GM12875 (cell line): ENCODE measurements around the gene DESI1.
"Not testable (repeated sequence)": the region's sequence is repeated elsewhere in the genome, so short reads cannot be mapped to it uniquely, and the experiment has no call there.

Source experiments
- H3K4me3 ChIP-seq: one replicate; pipeline ENCODE4 v1.5.1; 2011; ENCODE audit warnings: low read depth, low read length, control low read depth
- TF ChIP-seq, protein P1 (sequence below): IDR thresholded peaks from 2 replicates; pipeline ENCODE4 v1.5.1; 2011; ENCODE audit warnings: low read depth, mild to moderate bottlenecking, control low read depth, inconsistent platforms, low read length, moderate library complexity, borderline replicate concordance; ENCODE audit not compliant: insufficient read depth

The DESI1 gene

DNA sequence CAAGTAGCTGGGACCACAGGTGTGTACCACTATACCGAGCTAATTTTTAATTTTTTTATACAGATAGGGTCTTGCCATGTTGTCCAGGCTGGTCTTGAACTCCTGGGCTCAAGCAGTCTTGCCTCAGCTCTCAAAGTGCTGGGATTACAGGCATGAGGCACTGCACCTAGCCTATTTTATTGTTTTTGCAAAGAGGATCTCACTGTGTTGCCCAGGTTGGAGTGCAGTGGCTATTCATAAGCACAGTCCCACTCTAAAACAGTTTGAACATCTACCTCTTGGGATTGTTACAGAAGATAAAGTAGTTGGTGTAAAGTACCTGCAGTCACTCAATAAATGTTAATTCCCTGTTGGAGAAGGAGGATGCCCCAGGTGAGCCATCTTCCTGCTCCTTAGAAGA, 29.4 kb upstream of the DESI1 start:
- TF ChIP-seq, protein P1, sequence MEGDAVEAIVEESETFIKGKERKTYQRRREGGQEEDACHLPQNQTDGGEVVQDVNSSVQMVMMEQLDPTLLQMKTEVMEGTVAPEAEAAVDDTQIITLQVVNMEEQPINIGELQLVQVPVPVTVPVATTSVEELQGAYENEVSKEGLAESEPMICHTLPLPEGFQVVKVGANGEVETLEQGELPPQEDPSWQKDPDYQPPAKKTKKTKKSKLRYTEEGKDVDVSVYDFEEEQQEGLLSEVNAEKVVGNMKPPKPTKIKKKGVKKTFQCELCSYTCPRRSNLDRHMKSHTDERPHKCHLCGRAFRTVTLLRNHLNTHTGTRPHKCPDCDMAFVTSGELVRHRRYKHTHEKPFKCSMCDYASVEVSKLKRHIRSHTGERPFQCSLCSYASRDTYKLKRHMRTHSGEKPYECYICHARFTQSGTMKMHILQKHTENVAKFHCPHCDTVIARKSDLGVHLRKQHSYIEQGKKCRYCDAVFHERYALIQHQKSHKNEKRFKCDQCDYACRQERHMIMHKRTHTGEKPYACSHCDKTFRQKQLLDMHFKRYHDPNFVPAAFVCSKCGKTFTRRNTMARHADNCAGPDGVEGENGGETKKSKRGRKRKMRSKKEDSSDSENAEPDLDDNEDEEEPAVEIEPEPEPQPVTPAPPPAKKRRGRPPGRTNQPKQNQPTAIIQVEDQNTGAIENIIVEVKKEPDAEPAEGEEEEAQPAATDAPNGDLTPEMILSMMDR: no peak
- H3K4me3 ChIP-seq: no peak overlapping the region

DNA sequence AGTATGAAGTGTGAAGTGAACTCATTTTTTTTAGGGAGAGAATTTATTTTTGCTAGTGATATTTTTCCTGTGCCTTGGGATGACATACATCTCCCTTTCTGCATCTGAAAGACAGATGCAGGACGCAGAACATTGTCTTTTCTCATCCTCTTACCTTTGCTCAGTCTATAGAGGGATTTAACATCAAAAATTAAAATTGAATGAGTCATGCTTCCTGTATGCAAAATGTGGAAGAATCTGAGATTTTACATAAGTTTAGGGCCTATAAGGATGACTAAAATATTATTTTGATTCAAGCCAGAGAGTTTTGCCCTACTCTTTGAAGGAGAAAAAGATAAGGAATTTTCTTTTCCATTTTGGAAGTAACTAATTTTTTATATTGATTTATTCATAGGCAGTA, 27.6 kb upstream of the DESI1 start:
- TF ChIP-seq, protein P1: no peak
- no peak overlapping the region for H3K4me3 ChIP-seq

DNA sequence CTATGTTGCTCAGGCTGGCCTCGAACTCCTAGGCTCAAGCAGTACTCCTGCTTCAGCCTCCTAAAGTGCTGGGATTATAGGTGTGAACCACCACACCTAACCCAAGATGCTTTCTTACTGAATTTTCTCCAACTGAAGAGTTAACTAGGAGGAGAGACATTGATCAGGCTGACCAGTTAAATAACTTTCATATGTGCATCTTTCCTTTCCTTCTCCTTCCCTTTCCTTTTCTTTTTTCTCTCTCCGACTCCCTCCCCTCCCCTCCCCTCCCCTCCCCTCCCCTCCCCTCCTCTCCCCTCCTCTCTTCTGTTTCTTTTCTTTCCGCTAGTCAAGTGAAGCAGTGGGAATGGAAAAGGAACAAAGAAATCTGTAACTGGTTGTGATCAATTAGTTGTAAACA, 26.9 kb upstream of the DESI1 start:
- TF ChIP-seq, protein P1: no peak
- H3K4me3 ChIP-seq: no peak overlapping the region

DNA sequence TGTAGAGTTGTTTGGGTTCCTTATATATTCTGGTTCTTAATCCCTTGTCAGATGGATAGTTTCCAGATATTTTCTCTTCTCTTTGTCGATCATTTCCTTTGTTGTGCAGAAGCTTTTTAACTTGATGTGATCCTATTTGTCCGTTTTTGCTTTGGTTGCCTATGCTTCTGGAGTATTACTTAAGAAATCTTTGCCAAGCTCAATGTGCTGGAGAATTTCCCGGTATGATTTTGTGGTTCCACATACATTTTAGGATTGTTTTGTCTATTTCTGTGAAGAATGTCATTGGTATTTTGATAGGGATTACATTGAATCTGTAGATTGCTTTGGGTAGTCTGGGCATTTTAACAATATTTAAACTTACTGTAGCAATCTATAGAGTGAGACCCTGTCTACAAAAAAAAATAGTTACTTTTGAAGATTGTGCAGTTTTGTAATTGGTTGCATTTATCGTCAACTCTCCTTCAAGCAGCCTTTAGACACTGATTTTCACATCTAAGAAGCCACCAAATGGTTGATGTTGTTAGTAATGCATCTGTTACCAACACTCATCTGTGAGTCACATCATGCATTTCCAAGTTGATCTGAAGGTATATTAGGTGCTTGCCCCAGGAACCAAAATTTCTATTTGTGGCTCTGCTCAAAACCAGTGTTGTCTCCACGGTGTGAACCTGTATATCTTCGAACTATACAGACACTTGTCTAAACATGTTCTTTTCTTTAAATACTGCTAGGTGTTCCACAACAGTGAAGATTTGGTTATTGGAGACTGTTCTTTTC, 21.7 kb upstream of the DESI1 start:
- TF ChIP-seq, protein P1: no peak
- no peak overlapping the region for H3K4me3 ChIP-seq

GRCh38 chr22:41641854-41642253, 21.0 kb upstream of the DESI1 start:
- H3K4me3 ChIP-seq: no peak overlapping the region
- TF ChIP-seq, protein P1: no peak

DNA sequence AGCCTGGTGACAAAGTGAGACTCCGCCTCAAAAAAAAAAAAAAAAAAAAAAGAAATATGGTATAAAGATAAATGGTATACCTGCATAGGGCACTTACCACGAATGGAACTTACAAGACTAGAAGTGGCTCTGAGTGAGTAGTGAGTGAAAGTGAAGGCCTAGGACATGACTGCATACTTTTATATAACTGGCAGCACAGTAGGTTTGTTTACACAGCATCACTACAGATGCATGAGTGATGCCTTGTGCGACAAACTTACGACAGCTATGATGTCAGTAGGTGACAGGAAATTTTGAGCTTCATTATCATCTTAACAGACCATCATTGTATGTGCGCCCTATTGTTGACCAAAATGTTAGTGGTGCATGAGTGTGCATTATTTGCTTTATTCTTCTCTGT, 17.9 kb upstream of the DESI1 start:
- TF ChIP-seq, protein P1: no peak
- H3K4me3 ChIP-seq: no peak overlapping the region

- no peak overlapping the region for H3K4me3 ChIP-seq
- TF ChIP-seq, protein P1: no peak
Observed at GRCh38 chr22:41638124-41638523, 17.3 kb upstream of the DESI1 start.

- H3K4me3 ChIP-seq: not testable (repeated sequence)
Observed at GRCh38 chr22:41637623-41638022, 16.8 kb upstream of the DESI1 start.
